KMS-11 (cell line): ENCODE results near the gene PLP1.

Source experiments
- H2AFZ ChIP-seq: fragments of 200-600 bp; sonication (generic); 2 replicates; pipeline ENCODE4 v1.6.1; 2016; ENCODE audit warnings: antibody characterized with exemption, mixed run types, low read depth
- H3K27ac ChIP-seq: fragments of 200-600 bp; sonication (generic); 2 replicates; pipeline ENCODE4 v1.6.1; 2016; ENCODE audit warnings: mild to moderate bottlenecking, mixed run types
- H3K27me3 ChIP-seq: fragments of 200-600 bp; sonication (generic); 2 replicates; pipeline ENCODE4 v1.6.1; 2017; ENCODE audit warnings: mild to moderate bottlenecking, low read depth, mixed run types, moderate library complexity; ENCODE audit not compliant: insufficient read depth
- H3K36me3 ChIP-seq: fragments of 200-600 bp; sonication (generic); 2 replicates; pipeline ENCODE4 v1.6.1; 2017; ENCODE audit warnings: mild to moderate bottlenecking, mixed run types; ENCODE audit not compliant: insufficient read depth
- H3K4me1 ChIP-seq: fragments of 200-600 bp; sonication (generic); 2 replicates; pipeline ENCODE4 v1.6.1; 2016; ENCODE audit warnings: mild to moderate bottlenecking, low read depth, mixed run types; ENCODE audit not compliant: poor library complexity, severe bottlenecking
- H3K4me2 ChIP-seq: fragments of 200-600 bp; sonication (generic); 2 replicates; pipeline ENCODE4 v1.7.0; 2016; ENCODE audit warnings: mild to moderate bottlenecking, mixed run types
- H3K4me3 ChIP-seq: fragments of 200-600 bp; sonication (generic); IDR thresholded peaks from 2 replicates; pipeline ENCODE4 v1.6.1; 2017; ENCODE audit warnings: low read depth, low read length, mixed read lengths; ENCODE audit not compliant: insufficient read depth
- H3K79me2 ChIP-seq: fragments of 200-600 bp; sonication (generic); 2 replicates; pipeline ENCODE4 v1.6.1; 2016; ENCODE audit warnings: low read depth, mixed run types; ENCODE audit not compliant: insufficient read depth
- H3K9ac ChIP-seq: fragments of 200-600 bp; sonication (generic); 2 replicates; pipeline ENCODE4 v1.6.1; 2016; ENCODE audit warnings: mild to moderate bottlenecking, mixed run types
- H4K20me1 ChIP-seq: fragments of 200-600 bp; sonication (generic); 2 replicates; pipeline ENCODE4 v1.6.1; 2016; ENCODE audit warnings: mild to moderate bottlenecking, mixed run types; ENCODE audit not compliant: insufficient read depth
- CTCF ChIP-seq: fragments of 200-600 bp; sonication (generic); conservative IDR thresholded peaks from 2 replicates; pipeline ENCODE4 v1.6.1; 2017; ENCODE audit warnings: low read depth, mild to moderate bottlenecking, antibody characterized with exemption, low read length, moderate library complexity, mixed read lengths

Gene PLP1

GRCh38 chrX:103781062-103781402 lies 4.4 kb downstream of the PLP1 start:
- Histone ChIP-seq H3K4me2 (no peak overlapping the region), H3K4me3 (no peak overlapping the region), H4K20me1 (no peaks in the 10 kb centered on the region), H3K36me3 (no peaks in the 10 kb centered on the region), H3K27me3 (no peaks in the 10 kb centered on the region), H3K79me2 (no peaks in the 10 kb centered on the region), H3K4me1 (no peaks in the 10 kb centered on the region), H3K9ac (no peak overlapping the region), H2AFZ (no peak overlapping the region), H3K27ac (no peak overlapping the region)
- TF ChIP-seq CTCF, result no peak

- Histone ChIP-seq H3K36me3 (no peaks in the 10 kb centered on the region), H3K4me3 (no peak overlapping the region), H2AFZ (no peak overlapping the region), H3K4me1 (no peaks in the 10 kb centered on the region), H3K27ac (no peak overlapping the region), H3K9ac (no peak overlapping the region), H3K79me2 (no peaks in the 10 kb centered on the region), H3K27me3 (no peaks in the 10 kb centered on the region), H4K20me1 (no peaks in the 10 kb centered on the region), H3K4me2 (no peak overlapping the region)
- no peak for TF ChIP-seq CTCF
These were observed 5.1 kb downstream of the PLP1 start for GRCh38 chrX:103781706-103782105.

- no peaks in the 10 kb centered on the region for H3K79me2 ChIP-seq
- no peak overlapping the region for H3K27ac ChIP-seq
- H2AFZ ChIP-seq, result no peak overlapping the region
- H3K4me2 ChIP-seq, result no peak overlapping the region
- no peak overlapping the region for H3K4me3 ChIP-seq
- H4K20me1 ChIP-seq, result no peaks in the 10 kb centered on the region
- no peak for TF ChIP-seq CTCF
- H3K4me1 ChIP-seq, result no peaks in the 10 kb centered on the region
- no peaks in the 10 kb centered on the region for H3K27me3 ChIP-seq
- H3K36me3 ChIP-seq, result no peaks in the 10 kb centered on the region
- H3K9ac ChIP-seq, result no peak overlapping the region
These were observed 6.0 kb downstream of the PLP1 start for GRCh38 chrX:103782640-103783039.

GRCh38 chrX:103783196-103783595 lies 6.6 kb downstream of the PLP1 start:
- H3K4me2 ChIP-seq, result no peak overlapping the region
- no peak overlapping the region for H2AFZ ChIP-seq
- no peak for TF ChIP-seq CTCF
- H3K27me3 ChIP-seq, result no peaks in the 10 kb centered on the region
- H3K27ac ChIP-seq, result no peak overlapping the region
- no peaks in the 10 kb centered on the region for H3K4me1 ChIP-seq
- H3K79me2 ChIP-seq, result no peaks in the 10 kb centered on the region
- no peak overlapping the region for H3K9ac ChIP-seq
- H4K20me1 ChIP-seq, result no peaks in the 10 kb centered on the region
- no peak overlapping the region for H3K4me3 ChIP-seq
- H3K36me3 ChIP-seq, result no peaks in the 10 kb centered on the region

- no peak for TF ChIP-seq CTCF
- no peaks in the 10 kb centered on the region for H3K36me3 ChIP-seq
- H3K79me2 ChIP-seq, result no peaks in the 10 kb centered on the region
- H4K20me1 ChIP-seq, result no peaks in the 10 kb centered on the region
- no peak overlapping the region for H3K4me2 ChIP-seq
- H3K4me3 ChIP-seq, result no peak overlapping the region
- no peaks in the 10 kb centered on the region for H3K4me1 ChIP-seq
- H3K27ac ChIP-seq, result no peak overlapping the region
- no peaks in the 10 kb centered on the region for H3K27me3 ChIP-seq
- no peak overlapping the region for H3K9ac ChIP-seq
- no peak overlapping the region for H2AFZ ChIP-seq
These were observed 7.3 kb downstream of the PLP1 start for GRCh38 chrX:103783971-103784370.
